HCT116 (cell line): ENCODE results near the gene HAP1. TPM values are rescaled to one million over a fixed set of nuclear protein-coding genes. Genes with fewer than 3 reads are reported as not detected.

Experiments
- ATAC-seq: fragments of 200-7000 bp; cut with Tn5 transposase; 2 replicates; pipeline ENCODE4 v1.9.1; 2020; ENCODE audit warnings: mild to moderate bottlenecking, moderate library complexity
- BruUV-seq: library from RNA; stranded (reverse); fragments of 400-500 nt; replicated peaks from 2 replicates; lab custom pipeline; 2021; lab: Mats Ljungman, UMichigan
- CTCF ChIA-PET: fragments of 300-600 bp; sonication (Branson Sonifier 250); formaldehyde crosslinking; loops from one replicate; lab custom pipeline; 2021; ENCODE audit warnings: antibody characterized with exemption; lab: Charles Lee
- POLR2A ChIA-PET: fragments of 300-600, 350-600 bp; sonication (Branson Sonifier 250); formaldehyde crosslinking; loops from one replicate; lab custom pipeline; 2021; ENCODE audit warnings: antibody characterized with exemption; lab: Charles Lee
- RAD21 ChIA-PET, 2 experiments: fragments of 300-600 bp; sonication (Branson Sonifier 250); formaldehyde crosslinking; loops; one replicate each; lab custom pipeline; 2023; ENCODE audit warnings: low total read pairs in 2 of 2; ENCODE audit not compliant: uncharacterized antibody in 2 of 2, unreplicated experiment in 2 of 2, low non-redundant PET in 1 of 2; lab: Charles Lee
- DNase-seq: peaks from one replicate; pipeline ENCODE4 v3.0.0-alpha.2; 2010; ENCODE audit warnings: low read depth, low spot score
- H2AFZ ChIP-seq: fragments of 200-600 bp; shearing (Covaris generic), sonication (generic); 2 replicates; pipeline ENCODE4 v1.6.1; 2017; ENCODE audit warnings: low read depth, mixed run types, mixed read lengths, antibody characterized with exemption, low read length; ENCODE audit not compliant: poor library complexity, severe bottlenecking
- H3K27ac ChIP-seq: 2 replicates; pipeline ENCODE4 v1.5.1; 2012; ENCODE audit warnings: low read depth, low read length
- H3K27me3 ChIP-seq: fragments of 200-600 bp; sonication (generic); 2 replicates; pipeline ENCODE4 v1.6.1; 2016; ENCODE audit warnings: mixed run types, low read length, mixed read lengths; ENCODE audit not compliant: insufficient read depth
- H3K36me3 ChIP-seq, 2 experiments: fragments of 200-500 bp in 1 of 2; fragments of 200-600 bp in 1 of 2; sonication (Bioruptor generic) in 1 of 2; sonication (generic) in 1 of 2; 2 replicates each; pipeline versions ENCODE4 v1.5.1 to v1.6.1; 2014 to 2016; ENCODE audit warnings: low read length in 2 of 2, inconsistent platforms in 1 of 2, mixed read lengths in 1 of 2, mixed run types in 1 of 2; ENCODE audit not compliant: insufficient read depth in 2 of 2, control insufficient read depth in 1 of 2
- H3K4me1 ChIP-seq, 2 experiments: fragments of 200-600 bp in 1 of 2; sonication (generic) in 1 of 2; 2 replicates each; pipeline versions ENCODE4 v1.5.1 to v1.6.1; 2012 to 2017; ENCODE audit warnings: low read length in 2 of 2, inconsistent platforms in 1 of 2, mild to moderate bottlenecking in 1 of 2, mixed read lengths in 1 of 2, mixed run types in 1 of 2, moderate library complexity in 1 of 2; ENCODE audit not compliant: insufficient read depth in 2 of 2, control insufficient read depth in 1 of 2
- H3K4me2 ChIP-seq: fragments of 200-600 bp; sonication (generic); 2 replicates; pipeline ENCODE4 v1.6.1; 2017; ENCODE audit warnings: mixed run types, low read length, mixed read lengths
- H3K4me3 ChIP-seq, 2 experiments: fragments of 200-600 bp in 1 of 2; sonication (generic) in 1 of 2; replicated peaks in 1 of 2; 2 replicates each; pipeline ENCODE4 v1.5.1; 2011 to 2016; ENCODE audit warnings: low read length in 2 of 2, control low read depth in 1 of 2, low read depth in 1 of 2, mild to moderate bottlenecking in 1 of 2, mixed read lengths in 1 of 2, mixed run types in 1 of 2
- H3K79me2 ChIP-seq: fragments of 200-600 bp; sonication (generic); 2 replicates; pipeline ENCODE4 v1.6.1; 2017; ENCODE audit warnings: mild to moderate bottlenecking, mixed run types, low read length, moderate library complexity, mixed read lengths; ENCODE audit not compliant: insufficient read depth
- H3K9ac ChIP-seq: fragments of 200-600 bp; sonication (generic); 2 replicates; pipeline ENCODE4 v1.6.1; 2016; ENCODE audit warnings: low read length, mixed read lengths
- H3K9me2 ChIP-seq: fragments of 200-600 bp; sonication (generic), shearing (Covaris generic); 2 replicates; pipeline ENCODE4 v1.6.1; 2017; ENCODE audit warnings: mixed run types, mild to moderate bottlenecking, moderate library complexity; ENCODE audit not compliant: insufficient read depth
- H3K9me3 ChIP-seq, 2 experiments: fragments of 200-500 bp in 1 of 2; fragments of 200-600 bp in 1 of 2; sonication (Bioruptor generic) in 1 of 2; sonication (generic) in 1 of 2; 2 replicates each; pipeline ENCODE4 v1.6.1; 2014 to 2017; ENCODE audit warnings: low read length in 2 of 2, mixed read lengths in 2 of 2, inconsistent platforms in 1 of 2, low read depth in 1 of 2, mild to moderate bottlenecking in 1 of 2, mixed run types in 1 of 2, moderate library complexity in 1 of 2; ENCODE audit not compliant: control insufficient read depth in 1 of 2, insufficient read depth in 1 of 2
- H4K20me1 ChIP-seq: fragments of 200-600 bp; sonication (generic), shearing (Covaris generic); 2 replicates; pipeline ENCODE4 v1.6.1; 2017; ENCODE audit warnings: mixed run types, mild to moderate bottlenecking, moderate library complexity; ENCODE audit not compliant: insufficient read depth
- EGR1 ChIP-seq: IDR thresholded peaks from 2 replicates; pipeline ENCODE4 v1.6.1; 2012; ENCODE audit warnings: low read depth
- EZH2phosphoT487 ChIP-seq: fragments of 200-600 bp; IDR thresholded peaks from 2 replicates; pipeline ENCODE4 v1.6.1; 2018; ENCODE audit warnings: antibody characterized with exemption, borderline replicate concordance
- JUND ChIP-seq: IDR thresholded peaks from 2 replicates; pipeline ENCODE4 v1.6.1; 2012
- POLR2AphosphoS5 ChIP-seq: IDR thresholded peaks from 2 replicates; pipeline ENCODE4 v1.6.1; 2011; ENCODE audit warnings: mild to moderate bottlenecking, low read depth, low read length, moderate library complexity
- ZNF274 ChIP-seq: fragments of 200-500 bp; sonication (Bioruptor generic); IDR thresholded peaks from 2 replicates; pipeline ENCODE4 v1.6.1; 2014; ENCODE audit warnings: mild to moderate bottlenecking, low read depth, low read length, inconsistent platforms
- intact Hi-C: fragments of 100-400 bp; cut with micrococcal nuclease; formaldehyde crosslinking; loops from 2 replicates; pipeline ENCODE4 v1.10.0; 2022
- total RNA-seq: library from RNA; stranded (reverse); gene quantifications from one replicate; pipeline ENCODE4 v1.2.1, GENCODE V29; 2021; ENCODE audit not compliant: unreplicated experiment
- TF ChIP-seq, protein P1 (sequence below): IDR thresholded peaks from 2 replicates; pipeline ENCODE4 v1.6.1; 2011; ENCODE audit warnings: mild to moderate bottlenecking, low read length, moderate library complexity; ENCODE audit not compliant: insufficient replicate concordance; ENCODE audit errors: extremely low read depth
- TF ChIP-seq, protein P2 (sequence below): IDR thresholded peaks from 2 replicates; pipeline ENCODE4 v1.6.1; 2012; ENCODE audit warnings: low read depth
- TF ChIP-seq, protein P3 (sequence below): IDR thresholded peaks from 2 replicates; pipeline ENCODE4 v1.6.1; 2012

HAP1 gene
- total RNA-seq, 1 experiment from 2014 or later: 3.4 TPM

DNA sequence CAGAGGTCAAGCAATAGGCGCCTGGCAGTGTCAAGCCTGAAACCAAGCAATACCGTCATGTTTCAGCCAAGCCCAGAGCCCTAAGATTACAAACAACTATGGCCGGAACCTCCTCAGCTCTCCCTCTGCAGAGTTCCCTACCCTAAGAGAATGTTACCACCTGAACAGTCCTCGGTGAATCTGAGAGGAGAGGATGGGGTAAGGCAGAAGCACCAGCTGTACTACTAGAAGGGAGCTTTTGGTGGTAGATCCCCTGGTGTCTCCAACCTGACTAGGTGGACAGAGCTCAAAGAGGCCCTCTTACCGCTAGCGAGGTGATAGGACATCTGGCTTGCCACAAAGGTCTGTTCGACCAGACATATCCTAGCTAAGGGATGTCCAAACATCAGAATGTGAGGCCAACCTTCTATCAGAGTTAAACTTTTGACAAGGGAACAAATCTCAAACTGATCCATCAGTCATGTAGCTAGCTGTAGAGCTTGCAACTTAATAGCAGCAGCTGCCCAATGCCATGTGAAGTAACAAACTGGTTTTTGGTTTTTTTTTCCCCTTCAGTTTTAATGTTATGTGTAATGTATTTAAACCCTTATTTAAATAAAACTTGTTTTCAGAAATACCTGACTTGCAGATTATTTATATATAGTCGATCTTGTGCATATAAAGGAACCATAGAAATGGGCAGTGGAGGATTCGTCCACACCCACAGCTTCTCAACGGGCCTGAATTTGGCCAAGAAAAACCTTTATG, 43.2 kb downstream of the HAP1 start (continued):
- TF ChIP-seq, protein P1, sequence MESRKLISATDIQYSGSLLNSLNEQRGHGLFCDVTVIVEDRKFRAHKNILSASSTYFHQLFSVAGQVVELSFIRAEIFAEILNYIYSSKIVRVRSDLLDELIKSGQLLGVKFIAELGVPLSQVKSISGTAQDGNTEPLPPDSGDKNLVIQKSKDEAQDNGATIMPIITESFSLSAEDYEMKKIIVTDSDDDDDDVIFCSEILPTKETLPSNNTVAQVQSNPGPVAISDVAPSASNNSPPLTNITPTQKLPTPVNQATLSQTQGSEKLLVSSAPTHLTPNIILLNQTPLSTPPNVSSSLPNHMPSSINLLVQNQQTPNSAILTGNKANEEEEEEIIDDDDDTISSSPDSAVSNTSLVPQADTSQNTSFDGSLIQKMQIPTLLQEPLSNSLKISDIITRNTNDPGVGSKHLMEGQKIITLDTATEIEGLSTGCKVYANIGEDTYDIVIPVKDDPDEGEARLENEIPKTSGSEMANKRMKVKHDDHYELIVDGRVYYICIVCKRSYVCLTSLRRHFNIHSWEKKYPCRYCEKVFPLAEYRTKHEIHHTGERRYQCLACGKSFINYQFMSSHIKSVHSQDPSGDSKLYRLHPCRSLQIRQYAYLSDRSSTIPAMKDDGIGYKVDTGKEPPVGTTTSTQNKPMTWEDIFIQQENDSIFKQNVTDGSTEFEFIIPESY: no peak

DNA sequence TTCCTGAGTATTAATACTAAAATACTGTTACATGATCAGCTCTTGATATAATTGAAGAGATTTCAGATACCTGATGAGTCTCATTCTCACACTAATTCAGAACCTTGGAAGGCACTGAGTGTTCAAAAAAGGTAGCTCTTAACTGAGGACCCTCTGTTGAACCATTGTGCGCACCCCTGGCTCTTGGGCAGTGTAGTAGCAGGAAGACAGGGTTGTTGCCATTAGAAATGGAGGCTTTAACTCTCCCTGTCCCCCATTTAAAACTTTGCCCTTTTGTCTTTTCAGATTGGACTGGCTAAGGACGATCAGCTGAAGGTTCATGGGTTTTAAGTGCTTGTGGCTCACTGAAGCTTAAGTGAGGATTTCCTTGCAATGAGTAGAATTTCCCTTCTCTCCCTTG, 43.9 kb downstream of the HAP1 start:
- no peaks in the 10 kb centered on the region for H3K9me3 ChIP-seq
- H3K4me2 ChIP-seq: peak overlapping the region; percentile 85
- ChIA-PET POLR2A (interaction anchor here (0.6 to 4.1 kb wide), 7 partner anchors 11 to 164 kb away, joined by 3 to 112 read pairs (median 17); partner anchors contain the start of genes JUP and KRT19), CTCF (interaction anchor here (1.3 to 1.5 kb wide), 2 partner anchors 121 to 141 kb away, joined by 3 read pairs; no protein-coding TSS in a partner anchor), RAD21 (no interaction called here)
- H3K79me2 ChIP-seq: peaks cover 28% of the 10 kb centered on the region
- ATAC-seq (no peak), DNase-seq (no peak)
- no peaks in the 10 kb centered on the region for H3K9me2 ChIP-seq
- peaks cover 21% of the 10 kb centered on the region for H4K20me1 ChIP-seq
- H3K27ac ChIP-seq: peak overlapping the region; percentile 97; the same call in 1 of the 2 replicates
- H3K4me1 ChIP-seq: peaks cover 10 to 17% of the 10 kb centered on the region in 2 experiments
- H3K9ac ChIP-seq: peak overlapping the region; percentile 99
- H3K4me3 ChIP-seq: peak overlapping the region; percentile 72 to 93
- no peak for TF ChIP-seq EGR1
- TF ChIP-seq, protein P2, sequence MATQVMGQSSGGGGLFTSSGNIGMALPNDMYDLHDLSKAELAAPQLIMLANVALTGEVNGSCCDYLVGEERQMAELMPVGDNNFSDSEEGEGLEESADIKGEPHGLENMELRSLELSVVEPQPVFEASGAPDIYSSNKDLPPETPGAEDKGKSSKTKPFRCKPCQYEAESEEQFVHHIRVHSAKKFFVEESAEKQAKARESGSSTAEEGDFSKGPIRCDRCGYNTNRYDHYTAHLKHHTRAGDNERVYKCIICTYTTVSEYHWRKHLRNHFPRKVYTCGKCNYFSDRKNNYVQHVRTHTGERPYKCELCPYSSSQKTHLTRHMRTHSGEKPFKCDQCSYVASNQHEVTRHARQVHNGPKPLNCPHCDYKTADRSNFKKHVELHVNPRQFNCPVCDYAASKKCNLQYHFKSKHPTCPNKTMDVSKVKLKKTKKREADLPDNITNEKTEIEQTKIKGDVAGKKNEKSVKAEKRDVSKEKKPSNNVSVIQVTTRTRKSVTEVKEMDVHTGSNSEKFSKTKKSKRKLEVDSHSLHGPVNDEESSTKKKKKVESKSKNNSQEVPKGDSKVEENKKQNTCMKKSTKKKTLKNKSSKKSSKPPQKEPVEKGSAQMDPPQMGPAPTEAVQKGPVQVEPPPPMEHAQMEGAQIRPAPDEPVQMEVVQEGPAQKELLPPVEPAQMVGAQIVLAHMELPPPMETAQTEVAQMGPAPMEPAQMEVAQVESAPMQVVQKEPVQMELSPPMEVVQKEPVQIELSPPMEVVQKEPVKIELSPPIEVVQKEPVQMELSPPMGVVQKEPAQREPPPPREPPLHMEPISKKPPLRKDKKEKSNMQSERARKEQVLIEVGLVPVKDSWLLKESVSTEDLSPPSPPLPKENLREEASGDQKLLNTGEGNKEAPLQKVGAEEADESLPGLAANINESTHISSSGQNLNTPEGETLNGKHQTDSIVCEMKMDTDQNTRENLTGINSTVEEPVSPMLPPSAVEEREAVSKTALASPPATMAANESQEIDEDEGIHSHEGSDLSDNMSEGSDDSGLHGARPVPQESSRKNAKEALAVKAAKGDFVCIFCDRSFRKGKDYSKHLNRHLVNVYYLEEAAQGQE: no peak
- no peak for TF ChIP-seq JUND
- no peak for TF ChIP-seq EZH2phosphoT487
- TF ChIP-seq ZNF274: no peak
- TF ChIP-seq, protein P3, sequence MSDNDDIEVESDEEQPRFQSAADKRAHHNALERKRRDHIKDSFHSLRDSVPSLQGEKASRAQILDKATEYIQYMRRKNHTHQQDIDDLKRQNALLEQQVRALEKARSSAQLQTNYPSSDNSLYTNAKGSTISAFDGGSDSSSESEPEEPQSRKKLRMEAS: no peak
- no peak for TF ChIP-seq POLR2AphosphoS5
- BruUV-seq: no TSS peak
- no peaks in the 10 kb centered on the region for H3K27me3 ChIP-seq
- peaks cover 30 to 41% of the 10 kb centered on the region in 2 experiments for H3K36me3 ChIP-seq
- H2AFZ ChIP-seq: no peak overlapping the region
- intact Hi-C loops: no loop called here
